NCI-H2081 (cell line): ENCODE measurements around the gene TNFRSF13B.
"Not testable (repeated sequence)": the region's sequence is repeated elsewhere in the genome, so short reads cannot be mapped to it uniquely, and the experiment has no call there.

Experiments used
- DNase-seq, 2 experiments: peaks; one replicate each; lab custom pipeline; 2025; lab: John Stamatoyannopoulos, UW

TNFRSF13B gene

GRCh38 chr17:17004997-17005614, 33.2 kb upstream of the TNFRSF13B start:
- peak in 1 of 2 experiments; percentile 34 for DNase-seq

GRCh38 chr17:17004251-17004996, 32.5 kb upstream of the TNFRSF13B start:
- no peak for DNase-seq

GRCh38 chr17:17002731-17003715, 31.1 kb upstream of the TNFRSF13B start:
- peak; percentile 82 to 91 for DNase-seq

GRCh38 chr17:17001874-17002520, 30.1 kb upstream of the TNFRSF13B start:
- peak; percentile 59 to 70 for DNase-seq

- DNase-seq, result no peak
Observed at GRCh38 chr17:17001076-17001777, 29.3 kb upstream of the TNFRSF13B start.

- DNase-seq, result no peak
Observed at GRCh38 chr17:16999931-17000625, 28.2 kb upstream of the TNFRSF13B start.

- no peak for DNase-seq
Observed at GRCh38 chr17:16997514-16998429, 25.9 kb upstream of the TNFRSF13B start.

- not testable (repeated sequence) for DNase-seq
Observed at GRCh38 chr17:16996726-16997125, 24.8 kb upstream of the TNFRSF13B start.

GRCh38 chr17:16995930-16996329, 24.0 kb upstream of the TNFRSF13B start:
- no peak for DNase-seq

- no peak for DNase-seq
Observed at GRCh38 chr17:16994631-16995030, 22.7 kb upstream of the TNFRSF13B start.

- peak; percentile 11 to 35 for DNase-seq
Observed at GRCh38 chr17:16991349-16992009, 19.6 kb upstream of the TNFRSF13B start.

- no peak for DNase-seq
Observed at GRCh38 chr17:16989953-16990860, 18.3 kb upstream of the TNFRSF13B start.

GRCh38 chr17:16989230-16989952, 17.5 kb upstream of the TNFRSF13B start:
- no peak for DNase-seq

- DNase-seq, result no peak
Observed at GRCh38 chr17:16988749-16989229, 16.9 kb upstream of the TNFRSF13B start.

- no peak for DNase-seq
Observed at GRCh38 chr17:16987830-16988601, 16.1 kb upstream of the TNFRSF13B start.
